ENCODE data around the gene ESYT2. TPM values are rescaled to one million over a fixed set of nuclear protein-coding genes. Genes with fewer than 3 reads are reported as not detected.

Gene ESYT2
- polyA plus RNA-seq, 1 donor (not counting 4 experiments of a cell fraction or from before 2014, with no cell fraction given), result 45.9 TPM

DNA sequence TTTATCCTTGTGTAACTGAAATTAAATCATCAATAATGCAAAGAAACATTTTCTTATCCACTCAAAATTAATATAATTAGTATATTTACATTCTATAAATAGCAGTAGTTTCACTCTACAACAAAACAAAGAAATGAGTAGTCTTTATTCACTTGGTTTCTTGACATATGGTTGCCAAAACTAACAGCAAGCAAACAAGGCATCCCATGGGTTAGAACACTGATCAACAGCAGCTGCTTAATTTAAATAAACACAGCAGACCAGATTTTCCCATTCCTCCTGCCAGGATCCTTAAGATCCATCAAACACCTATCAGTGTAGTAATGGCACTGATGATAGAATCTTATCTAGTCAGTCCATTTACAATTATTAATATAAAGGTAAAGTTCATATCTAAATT lies 146.9 kb downstream of the ESYT2 start:
- peaks cover 1 to 13% of the 10 kb centered on the region in 2 experiments for H3K36me3 ChIP-seq (ENCODE audit: control insufficient read depth in 2 of 2, extremely low read depth in 1 of 2, insufficient read depth in 2 of 2, low read length in 2 of 2)

More for the DNA sequence above, 146.9 kb downstream of the ESYT2 start:
- TF ChIP-seq, protein P1, sequence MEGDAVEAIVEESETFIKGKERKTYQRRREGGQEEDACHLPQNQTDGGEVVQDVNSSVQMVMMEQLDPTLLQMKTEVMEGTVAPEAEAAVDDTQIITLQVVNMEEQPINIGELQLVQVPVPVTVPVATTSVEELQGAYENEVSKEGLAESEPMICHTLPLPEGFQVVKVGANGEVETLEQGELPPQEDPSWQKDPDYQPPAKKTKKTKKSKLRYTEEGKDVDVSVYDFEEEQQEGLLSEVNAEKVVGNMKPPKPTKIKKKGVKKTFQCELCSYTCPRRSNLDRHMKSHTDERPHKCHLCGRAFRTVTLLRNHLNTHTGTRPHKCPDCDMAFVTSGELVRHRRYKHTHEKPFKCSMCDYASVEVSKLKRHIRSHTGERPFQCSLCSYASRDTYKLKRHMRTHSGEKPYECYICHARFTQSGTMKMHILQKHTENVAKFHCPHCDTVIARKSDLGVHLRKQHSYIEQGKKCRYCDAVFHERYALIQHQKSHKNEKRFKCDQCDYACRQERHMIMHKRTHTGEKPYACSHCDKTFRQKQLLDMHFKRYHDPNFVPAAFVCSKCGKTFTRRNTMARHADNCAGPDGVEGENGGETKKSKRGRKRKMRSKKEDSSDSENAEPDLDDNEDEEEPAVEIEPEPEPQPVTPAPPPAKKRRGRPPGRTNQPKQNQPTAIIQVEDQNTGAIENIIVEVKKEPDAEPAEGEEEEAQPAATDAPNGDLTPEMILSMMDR (optimal IDR thresholded peaks at IDR 0.05 in 1 of 3, IDR thresholded peaks at IDR 0.05 in 1 of 3, conservative IDR thresholded peaks at IDR 0.05 in 1 of 3; ENCODE audit: extremely low read depth in 1 of 3, insufficient read depth in 2 of 3, low read length in 3 of 3), result no peak
- TF ChIP-seq EZH2 (IDR thresholded peaks at IDR 0.05; ENCODE audit: low read length), result no peak
- Histone ChIP-seq H3K4me2 (ENCODE audit: control insufficient read depth, extremely low read depth, insufficient read depth, low read depth, low read length) (no peak overlapping the region), H3K9me1 (ENCODE audit: control insufficient read depth, extremely low read depth, insufficient read depth, low read length) (no peaks in the 10 kb centered on the region), H3K4me3 (ENCODE audit: control insufficient read depth in 2 of 3, extremely low read depth in 1 of 3, insufficient read depth in 2 of 3, low read depth in 1 of 3, low read length in 3 of 3) (no peak overlapping the region), H2AFZ (ENCODE audit: control insufficient read depth, low read length) (no peak overlapping the region), H3K9ac (ENCODE audit: control insufficient read depth, extremely low read depth, insufficient read depth, low read length) (no peak overlapping the region), H3K27ac (ENCODE audit: control insufficient read depth, insufficient read depth, low read length) (no peak overlapping the region), H3K79me2 (ENCODE audit: control insufficient read depth, insufficient read depth, low read length) (no peaks in the 10 kb centered on the region), H4K20me1 (ENCODE audit: control insufficient read depth, extremely low read depth, insufficient read depth, low read length) (no peaks in the 10 kb centered on the region), H3K4me1 (ENCODE audit: control insufficient read depth, extremely low read depth, insufficient read depth, low read length) (no peaks in the 10 kb centered on the region), H3K27me3 (ENCODE audit: control insufficient read depth, extremely low read depth, insufficient read depth, low read length) (no peaks in the 10 kb centered on the region), H3K9me3 (ENCODE audit: control insufficient read depth, low read depth, low read length) (no peaks in the 10 kb centered on the region)
- DNase-seq (ENCODE audit: low read depth, low spot score), result no peak
- FAIRE-seq, result no peak
- dilution Hi-C loops (cut with MboI; ENCODE audit: extremely low pct_ligation_motif_present, low sequenced_read_pairs), result no loop called here

Other genes starting within 250 kb of the ESYT2 start
- gene PTPRN2, start 241.7 kb downstream of the ESYT2 start, polyA plus RNA-seq, result not detected in 3 replicates
- gene NCAPG2, start 124.7 kb downstream of the ESYT2 start, polyA plus RNA-seq, result 4.4 to 16.5 TPM (median 14.9 TPM) in 3 replicates
- 9.1 to 13.6 TPM (median 11.7 TPM) in 3 replicates for gene DYNC2I1, start 27.0 kb upstream of the ESYT2 start, polyA plus RNA-seq